VCaP (cell line): ENCODE data around the gene NEGR1.

Experiments
- H3K27ac ChIP-seq: fragments of 450-650 bp; 2 replicates; pipeline ENCODE4 v1.5.1; 2017
- CTCF ChIP-seq: fragments of 450-650 bp; conservative IDR thresholded peaks from 2 replicates; pipeline ENCODE4 v1.5.1; 2017; ENCODE audit warnings: mild to moderate bottlenecking, moderate library complexity

NEGR1 gene

GRCh38 chr1:71422221-71422620, 860.1 kb downstream of the NEGR1 start:
- no peak overlapping the region for H3K27ac ChIP-seq

GRCh38 chr1:71417421-71417820, 864.9 kb downstream of the NEGR1 start:
- no peak overlapping the region for H3K27ac ChIP-seq
- no peak for TF ChIP-seq CTCF

More at GRCh38 chr1:71422221-71422620, 860.1 kb downstream of the NEGR1 start:
- no peak for TF ChIP-seq CTCF

- no peak overlapping the region for H3K27ac ChIP-seq
- no peak for TF ChIP-seq CTCF
These were observed 868.2 kb downstream of the NEGR1 start for GRCh38 chr1:71414179-71414578.

- H3K27ac ChIP-seq, result no peak overlapping the region
- TF ChIP-seq CTCF, result no peak
These were observed 868.7 kb downstream of the NEGR1 start for GRCh38 chr1:71413441-71414175.

- no peak for TF ChIP-seq CTCF
- H3K27ac ChIP-seq, result no peak overlapping the region
These were observed 882.3 kb downstream of the NEGR1 start for GRCh38 chr1:71400050-71400449.

GRCh38 chr1:71399594-71399993, 882.7 kb downstream of the NEGR1 start:
- no peak for TF ChIP-seq CTCF

GRCh38 chr1:71393301-71393700, 889.0 kb downstream of the NEGR1 start:
- H3K27ac ChIP-seq, result no peak overlapping the region
- TF ChIP-seq CTCF, result no peak

More at GRCh38 chr1:71399594-71399993, 882.7 kb downstream of the NEGR1 start:
- no peak overlapping the region for H3K27ac ChIP-seq
